Activated naive CD4-positive, alpha-beta T cell treated with anti-CD3 and anti-CD28 coated beads for 36 hours (primary cell): ENCODE measurements around the gene CENPV. TPM values are rescaled to one million over a fixed set of nuclear protein-coding genes. Genes with fewer than 3 reads are reported as not detected.
"Not testable (repeated sequence)": the region's sequence is repeated elsewhere in the genome, so short reads cannot be mapped to it uniquely, and the experiment has no call there.

Experiments
- CTCF ChIA-PET: fragments of 350-600 bp; sonication (Branson Sonifier 250); formaldehyde crosslinking; loops from one replicate; lab custom pipeline; 2021; ENCODE audit warnings: antibody characterized with exemption; lab: Charles Lee
- DNase-seq: peaks from one replicate; pipeline ENCODE4 v3.0.0-alpha.2; 2020
- H3K27ac Mint-ChIP-seq: one replicate; pipeline ENCODE4 v1.8.0; 2021; ENCODE audit warnings: mild to moderate bottlenecking, mixed read lengths
- H3K27me3 Mint-ChIP-seq: one replicate; pipeline ENCODE4 v1.8.0; 2021; ENCODE audit warnings: low read depth, mixed read lengths
- H3K36me3 Mint-ChIP-seq: one replicate; pipeline ENCODE4 v1.8.0; 2021; ENCODE audit warnings: low read depth, mixed read lengths
- H3K4me1 Mint-ChIP-seq: one replicate; pipeline ENCODE4 v1.8.0; 2021; ENCODE audit warnings: low read depth, mixed read lengths
- H3K4me3 Mint-ChIP-seq: one replicate; pipeline ENCODE4 v1.8.0; 2021; ENCODE audit warnings: mild to moderate bottlenecking, moderate library complexity, mixed read lengths
- H3K9me3 Mint-ChIP-seq: one replicate; pipeline ENCODE4 v1.8.0; 2021; ENCODE audit warnings: mixed read lengths
- intact Hi-C: fragments of 100-400 bp; cut with micrococcal nuclease; formaldehyde crosslinking; loops from one replicate; pipeline ENCODE4 v1.15.1; 2023
- total RNA-seq, 2 experiments: library from RNA; stranded (reverse); gene quantifications; one replicate each; pipeline ENCODE4 v1.2.3, GENCODE V29; 2021

The CENPV gene
- total RNA-seq, 2 experiments from 2014 or later = 117 to 121 TPM

- CTCF ChIA-PET = no interaction called here
- no peak for DNase-seq
- intact Hi-C loops = no loop called here
- Mint-ChIP-seq H3K4me3 (no peak overlapping the region), H3K27ac (no peak overlapping the region), H3K9me3 (no peaks in the 10 kb centered on the region), H3K36me3 (peaks cover 8% of the 10 kb centered on the region), H3K4me1 (no peaks in the 10 kb centered on the region), H3K27me3 (no peaks in the 10 kb centered on the region)
These were observed 14.9 kb downstream of the CENPV start for GRCh38 chr17:16338391-16338790.

DNA sequence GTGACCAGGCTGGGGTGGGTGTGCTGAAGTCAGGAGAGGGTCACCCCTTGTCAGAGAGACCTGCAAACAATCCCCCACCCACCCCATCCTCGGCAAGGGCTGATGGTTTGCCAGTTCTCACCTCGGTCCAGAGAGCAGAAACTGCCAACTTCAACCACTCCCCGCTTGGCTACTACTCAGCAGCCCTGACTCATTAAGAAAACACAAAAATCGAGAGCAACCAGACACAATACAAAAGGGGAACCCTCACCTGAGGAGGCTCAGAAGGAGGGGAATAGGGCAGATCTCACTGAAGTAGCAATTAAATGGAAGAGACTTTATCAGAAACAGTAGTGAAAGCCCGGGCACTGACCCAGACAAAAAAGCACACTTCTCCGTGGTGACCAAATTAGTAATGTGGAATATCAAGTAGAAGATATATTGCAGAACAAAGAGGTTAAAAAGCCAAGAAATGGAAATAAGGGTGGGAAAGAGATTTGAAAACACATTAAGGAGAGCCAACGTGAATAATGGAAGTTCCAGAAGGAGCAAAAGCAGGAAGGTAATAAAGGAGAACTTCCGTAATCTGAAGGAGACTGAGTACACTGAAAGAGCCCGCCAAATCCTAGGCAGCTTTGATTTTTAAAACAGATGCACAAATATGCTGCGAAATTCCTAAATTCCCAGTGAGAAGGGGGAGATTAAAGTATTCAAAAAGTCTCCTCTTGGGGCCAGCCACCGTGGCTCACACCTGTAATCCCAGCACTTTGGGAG, 23.6 kb downstream of the CENPV start:
- DNase-seq = no peak
- no peak overlapping the region for H3K27ac Mint-ChIP-seq
- H3K36me3 Mint-ChIP-seq = peaks cover 8% of the 10 kb centered on the region
- intact Hi-C loops = no loop called here
- CTCF ChIA-PET = no interaction called here
- H3K4me3 Mint-ChIP-seq = no peak overlapping the region
- no peaks in the 10 kb centered on the region for H3K9me3 Mint-ChIP-seq
- H3K27me3 Mint-ChIP-seq = no peaks in the 10 kb centered on the region
- H3K4me1 Mint-ChIP-seq = no peaks in the 10 kb centered on the region

DNA sequence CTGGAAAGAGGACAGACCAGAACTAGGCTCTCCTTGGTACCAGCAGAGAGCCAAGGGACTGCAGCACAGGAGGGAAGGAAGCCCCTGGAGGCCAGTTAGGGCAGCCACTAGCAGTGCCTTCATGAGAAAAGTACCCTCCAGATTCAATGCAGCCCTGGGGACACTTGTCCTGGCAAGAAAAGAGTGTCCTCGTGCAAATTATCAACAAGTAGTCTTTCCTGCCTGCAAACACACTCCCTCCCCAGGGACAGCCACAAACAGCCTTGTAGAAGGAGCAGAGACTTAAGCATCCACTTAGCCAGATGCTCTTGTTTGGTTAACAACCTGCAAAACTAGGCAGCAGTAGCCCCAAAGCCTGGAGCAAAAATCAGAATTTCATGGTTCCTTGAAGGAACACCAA, 24.3 kb downstream of the CENPV start:
- Mint-ChIP-seq H3K4me1 (no peaks in the 10 kb centered on the region), H3K27ac (no peak overlapping the region), H3K36me3 (peaks cover 8% of the 10 kb centered on the region), H3K9me3 (no peaks in the 10 kb centered on the region), H3K4me3 (no peak overlapping the region), H3K27me3 (no peaks in the 10 kb centered on the region)
- intact Hi-C loops = no loop called here
- no peak for DNase-seq
- CTCF ChIA-PET = no interaction called here

GRCh38 chr17:16327018-16327417, 26.3 kb downstream of the CENPV start:
- H3K27ac Mint-ChIP-seq = no peak overlapping the region
- H3K36me3 Mint-ChIP-seq = peaks cover 8% of the 10 kb centered on the region
- no peaks in the 10 kb centered on the region for H3K4me1 Mint-ChIP-seq
- H3K27me3 Mint-ChIP-seq = no peaks in the 10 kb centered on the region
- intact Hi-C loops = no loop called here
- no peak overlapping the region for H3K4me3 Mint-ChIP-seq
- no peak for DNase-seq
- CTCF ChIA-PET = interaction anchor here (0.9 to 1.1 kb wide), 3 partner anchors 14 to 37 kb away, joined by 3 to 4 read pairs (median 3); no protein-coding TSS in a partner anchor
- H3K9me3 Mint-ChIP-seq = no peaks in the 10 kb centered on the region

GRCh38 chr17:16325964-16326363, 27.3 kb downstream of the CENPV start:
- CTCF ChIA-PET = interaction anchor here (1.1 kb wide), 1 partner anchor 88 kb away, joined by 3 read pairs; no protein-coding TSS in a partner anchor
- Mint-ChIP-seq H3K4me3 (no peak overlapping the region), H3K4me1 (no peaks in the 10 kb centered on the region), H3K27me3 (no peaks in the 10 kb centered on the region), H3K9me3 (no peaks in the 10 kb centered on the region), H3K36me3 (peaks cover 11% of the 10 kb centered on the region), H3K27ac (no peak overlapping the region)
- intact Hi-C loops = no loop called here
- no peak for DNase-seq

DNA sequence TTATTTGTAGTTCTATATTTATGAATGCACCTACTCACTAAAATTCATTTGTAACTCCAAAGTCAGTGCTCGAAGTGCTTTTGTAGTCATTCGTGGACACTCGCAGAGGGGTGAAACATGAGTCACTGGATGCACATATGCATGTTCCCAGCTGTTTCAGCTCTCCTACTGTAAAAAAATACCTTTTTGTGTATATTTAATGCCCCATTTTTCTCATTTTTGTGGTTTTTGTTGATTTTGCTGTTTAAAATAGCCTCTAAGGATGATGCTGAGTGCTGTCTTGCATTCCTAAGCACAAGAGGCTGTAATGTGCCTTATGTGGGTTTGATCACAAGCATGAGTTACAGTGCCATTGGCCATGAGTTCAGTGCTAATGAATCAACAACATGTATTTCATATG, 30.6 kb downstream of the CENPV start:
- intact Hi-C loops = no loop called here
- H3K27me3 Mint-ChIP-seq = no peaks in the 10 kb centered on the region
- DNase-seq = no peak
- CTCF ChIA-PET = no interaction called here
- no peaks in the 10 kb centered on the region for H3K4me1 Mint-ChIP-seq
- no peaks in the 10 kb centered on the region for H3K9me3 Mint-ChIP-seq
- H3K36me3 Mint-ChIP-seq = peaks cover 11% of the 10 kb centered on the region
- no peak overlapping the region for H3K27ac Mint-ChIP-seq
- no peak overlapping the region for H3K4me3 Mint-ChIP-seq

- intact Hi-C loops = loop anchor here (1.0 kb wide), 1 partner anchor 26 kb away; no protein-coding TSS in a partner anchor
- Mint-ChIP-seq H3K9me3 (no peaks in the 10 kb centered on the region), H3K4me3 (no peak overlapping the region), H3K36me3 (peaks cover 8% of the 10 kb centered on the region), H3K27ac (no peak overlapping the region), H3K4me1 (no peaks in the 10 kb centered on the region), H3K27me3 (no peaks in the 10 kb centered on the region)
- CTCF ChIA-PET = interaction anchor here (0.6 to 1.2 kb wide), 2 partner anchors 15 to 321 kb away, joined by 3 to 9 read pairs; partner anchors contain the start of gene ZSWIM7
- no peak for DNase-seq
These were observed 33.3 kb downstream of the CENPV start for GRCh38 chr17:16319969-16320368.

DNA sequence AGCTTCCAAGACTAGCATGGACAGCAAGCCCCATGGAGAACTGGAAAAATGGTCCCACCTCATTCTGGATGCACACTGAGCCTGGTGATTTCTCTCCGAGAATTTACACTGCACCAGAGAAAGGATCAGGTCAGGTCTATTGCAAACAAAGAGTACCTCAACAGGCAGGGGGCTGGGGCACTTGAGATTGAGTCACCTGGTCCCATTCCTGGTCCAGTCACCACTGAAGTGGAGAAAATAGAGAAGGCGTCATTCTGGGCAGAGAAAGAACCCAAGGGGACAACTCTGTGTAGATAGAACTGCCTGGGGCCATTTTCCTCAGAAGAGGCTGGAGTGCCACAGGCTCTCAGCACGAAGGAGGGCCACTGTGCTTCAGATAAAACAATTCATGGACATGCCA, 38.4 kb downstream of the CENPV start:
- DNase-seq = no peak
- CTCF ChIA-PET = no interaction called here
- Mint-ChIP-seq H3K27me3 (no peaks in the 10 kb centered on the region), H3K4me1 (peaks cover 5% of the 10 kb centered on the region), H3K4me3 (no peak overlapping the region), H3K9me3 (no peaks in the 10 kb centered on the region), H3K36me3 (peaks cover 14% of the 10 kb centered on the region), H3K27ac (no peak overlapping the region)
- intact Hi-C loops = no loop called here

- DNase-seq = no peak
- peaks cover 14% of the 10 kb centered on the region for H3K36me3 Mint-ChIP-seq
- no peaks in the 10 kb centered on the region for H3K27me3 Mint-ChIP-seq
- no peak overlapping the region for H3K4me3 Mint-ChIP-seq
- CTCF ChIA-PET = no interaction called here
- no peaks in the 10 kb centered on the region for H3K9me3 Mint-ChIP-seq
- H3K4me1 Mint-ChIP-seq = peaks cover 6% of the 10 kb centered on the region
- H3K27ac Mint-ChIP-seq = no peak overlapping the region
- intact Hi-C loops = no loop called here
These were observed 39.1 kb downstream of the CENPV start for GRCh38 chr17:16314189-16314588.

- H3K4me3 Mint-ChIP-seq = no peak overlapping the region
- DNase-seq = no peak
- H3K27ac Mint-ChIP-seq = no peak overlapping the region
- peaks cover 14% of the 10 kb centered on the region for H3K36me3 Mint-ChIP-seq
- CTCF ChIA-PET = interaction anchor here (0.9 to 1.5 kb wide), 2 partner anchors 13 to 68 kb away, joined by 3 read pairs; no protein-coding TSS in a partner anchor
- no peaks in the 10 kb centered on the region for H3K27me3 Mint-ChIP-seq
- H3K4me1 Mint-ChIP-seq = peaks cover 8% of the 10 kb centered on the region
- H3K9me3 Mint-ChIP-seq = no peaks in the 10 kb centered on the region
- intact Hi-C loops = no loop called here
These were observed 39.9 kb downstream of the CENPV start for GRCh38 chr17:16313139-16314090.

- H3K27ac Mint-ChIP-seq, H3K27me3 Mint-ChIP-seq, H3K9me3 Mint-ChIP-seq, H3K4me1 Mint-ChIP-seq, intact Hi-C loops, H3K4me3 Mint-ChIP-seq, DNase-seq, H3K36me3 Mint-ChIP-seq, CTCF ChIA-PET: not testable (repeated sequence)
These were observed 41.2 kb downstream of the CENPV start for GRCh38 chr17:16312061-16312460.

DNA sequence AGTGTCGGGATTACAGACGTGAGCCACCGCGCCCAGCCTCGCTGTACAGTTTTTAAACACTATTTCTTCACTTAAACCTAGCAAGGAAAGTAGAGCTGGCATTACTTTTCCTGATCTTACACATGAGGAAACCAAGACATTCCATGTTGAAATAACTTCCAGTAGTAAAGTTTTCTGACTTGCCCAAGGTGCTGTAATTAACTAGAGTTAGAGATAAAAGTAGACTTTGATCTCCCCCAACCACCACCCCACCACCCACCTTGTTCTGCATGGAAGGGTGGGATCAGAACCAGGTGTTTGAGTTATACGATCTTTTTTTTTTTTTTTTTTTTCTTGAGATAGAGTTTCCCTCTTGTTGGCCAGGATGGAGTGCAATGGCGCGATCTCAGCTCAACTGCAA, 47.1 kb downstream of the CENPV start:
- CTCF ChIA-PET = interaction anchor here (0.6 to 2.6 kb wide), 5 partner anchors 11 to 305 kb away, joined by 3 to 9 read pairs (median 4); no protein-coding TSS in a partner anchor
- H3K36me3 Mint-ChIP-seq = peaks cover 4% of the 10 kb centered on the region
- H3K9me3 Mint-ChIP-seq = no peaks in the 10 kb centered on the region
- intact Hi-C loops = no loop called here
- H3K27me3 Mint-ChIP-seq = no peaks in the 10 kb centered on the region
- H3K4me1 Mint-ChIP-seq = peaks cover 8% of the 10 kb centered on the region
- no peak overlapping the region for H3K4me3 Mint-ChIP-seq
- H3K27ac Mint-ChIP-seq = no peak overlapping the region
- no peak for DNase-seq
